ENCODE data around the gene ADCK2. TPM values are rescaled to one million over a fixed set of nuclear protein-coding genes. Genes with fewer than 3 reads are reported as not detected.
"Not testable (repeated sequence)": the region's sequence is repeated elsewhere in the genome, so short reads cannot be mapped to it uniquely, and the experiment has no call there.

Gene ADCK2
- total and polyA plus RNA-seq, 9 of the 15 experiments (the other 6 are each of a cell fraction or from before 2014, with no cell fraction given) = 0.08 to 14.3 (median 9.7) TPM

DNA sequence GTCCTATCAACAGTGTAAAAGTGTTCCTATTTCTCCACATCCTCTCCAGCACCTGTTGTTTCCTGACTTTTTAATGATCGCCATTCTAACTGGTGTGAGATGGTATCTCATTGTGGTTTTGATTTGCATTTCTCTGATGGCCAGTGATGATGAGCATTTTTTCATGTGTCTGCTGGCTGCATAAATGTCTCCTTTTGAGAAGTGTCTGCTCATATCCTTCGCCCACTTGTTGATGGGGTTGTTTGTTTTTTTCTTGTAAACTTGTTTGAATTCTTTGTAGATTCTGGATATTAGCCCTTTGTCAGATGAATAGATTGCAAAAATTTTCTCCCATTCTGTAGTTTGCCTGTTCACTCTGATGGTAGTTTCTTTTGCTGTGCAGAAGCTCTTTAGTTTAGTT is 9.8 kb upstream of the ADCK2 start:
- H3K9me1 ChIP-seq (ENCODE audit: control insufficient read depth, insufficient read depth, low read length); H3K4me3 ChIP-seq; FAIRE-seq; H3K27ac ChIP-seq (ENCODE audit: extremely low read depth, low read depth, low read length); H3K9ac ChIP-seq (ENCODE audit: insufficient read depth in 1 of 2, low read depth in 2 of 2, low read length in 2 of 2); DNase-seq (ENCODE audit: extremely low read depth in 1 of 4, low spot score in 3 of 4); H3K4me2 ChIP-seq (ENCODE audit: insufficient read depth, low read length); intact Hi-C loops (cut with micrococcal nuclease); H2AFZ ChIP-seq (ENCODE audit: low read depth, low read length); BruUV-seq (replicated peaks); H3K36me3 ChIP-seq (ENCODE audit: control insufficient read depth, insufficient read depth, low read length); H4K20me1 ChIP-seq (replicated peaks; ENCODE audit: control insufficient read depth, insufficient read depth, low read length); H3K79me2 ChIP-seq (ENCODE audit: control insufficient read depth, insufficient read depth, low read length); in situ Hi-C loops (cut with MboI); POLR2A ChIA-PET; ATAC-seq; CTCF ChIA-PET (ENCODE audit: low intra/inter-chr PET ratio); H3K4me1 ChIP-seq (replicated peaks in 1 of 2; ENCODE audit: control insufficient read depth in 2 of 2, insufficient read depth in 2 of 2, low read length in 2 of 2); H3K9me3 ChIP-seq (replicated peaks; ENCODE audit: control insufficient read depth, insufficient read depth, low read depth, low read length): not testable (repeated sequence)
- 0% methylated on average over 1 of the region's 2 CpGs for WGBS (ENCODE audit: insufficient coverage, low coverage, missing lambda C conversion rate)
- peaks cover 42 to 43% of the 10 kb centered on the region in 2 experiments for H3K27me3 ChIP-seq (ENCODE audit: control insufficient read depth in 2 of 2, insufficient read depth in 2 of 2, low read length in 2 of 2)

DNA sequence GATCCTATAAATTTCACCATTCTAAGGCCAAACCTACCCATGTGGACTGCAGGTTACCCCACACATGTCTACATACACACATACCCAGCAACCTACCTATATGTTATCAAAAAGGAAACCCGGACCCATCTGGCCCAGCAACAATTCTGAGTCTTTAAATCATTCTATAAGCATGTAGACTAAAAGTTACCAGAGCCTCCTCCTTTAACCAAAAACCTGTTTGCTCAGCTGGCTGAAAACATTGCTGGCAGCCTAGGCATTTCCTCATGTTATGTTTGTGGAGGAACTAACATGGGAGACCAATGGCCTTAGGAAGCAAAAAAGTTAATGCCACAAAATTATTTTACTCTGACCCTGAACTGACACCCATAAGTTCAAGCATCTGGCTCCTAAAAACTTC is 5.3 kb upstream of the ADCK2 start:
- FAIRE-seq = no peak
- Histone ChIP-seq H3K79me2 (ENCODE audit: control insufficient read depth, insufficient read depth, low read length) (no peaks in the 10 kb centered on the region), H3K27ac (ENCODE audit: extremely low read depth, low read depth, low read length) (no peak overlapping the region), H3K4me1 (replicated peaks in 1 of 2; ENCODE audit: control insufficient read depth in 2 of 2, insufficient read depth in 2 of 2, low read length in 2 of 2) (peaks cover 11 to 17% of the 10 kb centered on the region in 2 experiments; a peak in 3 of 5 replicates), H3K9me1 (ENCODE audit: control insufficient read depth, insufficient read depth, low read length) (no peaks in the 10 kb centered on the region), H3K4me2 (ENCODE audit: insufficient read depth, low read length) (no peak overlapping the region), H3K9ac (ENCODE audit: insufficient read depth in 1 of 2, low read depth in 2 of 2, low read length in 2 of 2) (no peak overlapping the region), H2AFZ (ENCODE audit: low read depth, low read length) (no peak overlapping the region), H3K4me3 (no peak overlapping the region), H3K27me3 (ENCODE audit: control insufficient read depth in 2 of 2, insufficient read depth in 2 of 2, low read length in 2 of 2) (peaks cover 7% of the 10 kb centered on the region in 2 experiments; a peak in 4 of 5 replicates), H3K9me3 (replicated peaks; ENCODE audit: control insufficient read depth, insufficient read depth, low read depth, low read length) (no peaks in the 10 kb centered on the region), H4K20me1 (replicated peaks; ENCODE audit: control insufficient read depth, insufficient read depth, low read length) (no peaks in the 10 kb centered on the region), H3K36me3 (ENCODE audit: control insufficient read depth, insufficient read depth, low read length) (no peaks in the 10 kb centered on the region)
- BruUV-seq (replicated peaks) = no TSS peak
- ATAC-seq = no peak
- no peak for DNase-seq (ENCODE audit: extremely low read depth in 1 of 4, low spot score in 3 of 4)
- intact Hi-C loops (cut with micrococcal nuclease) (no loop called here), in situ Hi-C loops (cut with MboI) (no loop called here)
- ChIA-PET POLR2A (no interaction called here), CTCF (ENCODE audit: low intra/inter-chr PET ratio) (no interaction called here)
- 4% methylated on average over 1 of the region's 1 CpG for WGBS (ENCODE audit: insufficient coverage, low coverage, missing lambda C conversion rate)
- TF ChIP-seq ZNF668 (CRISPR knock-in tag; IDR thresholded peaks at IDR 0.05) (no peak), ZNF146 (CRISPR knock-in tag; IDR thresholded peaks at IDR 0.05; ENCODE audit: unreplicated experiment) (no peak), PHF21A (IDR thresholded peaks at IDR 0.05; ENCODE audit: borderline replicate concordance, low read depth) (no peak), ZNF324 (CRISPR knock-in tag; IDR thresholded peaks at IDR 0.05) (no peak), RBM14 (IDR thresholded peaks at IDR 0.05; ENCODE audit: borderline replicate concordance, insufficient read depth, low read depth, low read length) (no peak), NR4A1 (CRISPR knock-in tag; IDR thresholded peaks at IDR 0.05) (no peak), NR4A1 (tag; IDR thresholded peaks at IDR 0.05) (no peak), CXXC5 (CRISPR knock-in tag; IDR thresholded peaks at IDR 0.05) (no peak), RBM22 (IDR thresholded peaks at IDR 0.05; ENCODE audit: low read depth, low read length, poor library complexity, severe bottlenecking) (no peak)
- TF ChIP-seq, protein P1, sequence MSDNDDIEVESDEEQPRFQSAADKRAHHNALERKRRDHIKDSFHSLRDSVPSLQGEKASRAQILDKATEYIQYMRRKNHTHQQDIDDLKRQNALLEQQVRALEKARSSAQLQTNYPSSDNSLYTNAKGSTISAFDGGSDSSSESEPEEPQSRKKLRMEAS (CRISPR knock-in tag; IDR thresholded peaks at IDR 0.05) = no peak
- TF ChIP-seq, protein P2, sequence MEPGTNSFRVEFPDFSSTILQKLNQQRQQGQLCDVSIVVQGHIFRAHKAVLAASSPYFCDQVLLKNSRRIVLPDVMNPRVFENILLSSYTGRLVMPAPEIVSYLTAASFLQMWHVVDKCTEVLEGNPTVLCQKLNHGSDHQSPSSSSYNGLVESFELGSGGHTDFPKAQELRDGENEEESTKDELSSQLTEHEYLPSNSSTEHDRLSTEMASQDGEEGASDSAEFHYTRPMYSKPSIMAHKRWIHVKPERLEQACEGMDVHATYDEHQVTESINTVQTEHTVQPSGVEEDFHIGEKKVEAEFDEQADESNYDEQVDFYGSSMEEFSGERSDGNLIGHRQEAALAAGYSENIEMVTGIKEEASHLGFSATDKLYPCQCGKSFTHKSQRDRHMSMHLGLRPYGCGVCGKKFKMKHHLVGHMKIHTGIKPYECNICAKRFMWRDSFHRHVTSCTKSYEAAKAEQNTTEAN (CRISPR knock-in tag; IDR thresholded peaks at IDR 0.05) = no peak
- TF ChIP-seq, protein P3, sequence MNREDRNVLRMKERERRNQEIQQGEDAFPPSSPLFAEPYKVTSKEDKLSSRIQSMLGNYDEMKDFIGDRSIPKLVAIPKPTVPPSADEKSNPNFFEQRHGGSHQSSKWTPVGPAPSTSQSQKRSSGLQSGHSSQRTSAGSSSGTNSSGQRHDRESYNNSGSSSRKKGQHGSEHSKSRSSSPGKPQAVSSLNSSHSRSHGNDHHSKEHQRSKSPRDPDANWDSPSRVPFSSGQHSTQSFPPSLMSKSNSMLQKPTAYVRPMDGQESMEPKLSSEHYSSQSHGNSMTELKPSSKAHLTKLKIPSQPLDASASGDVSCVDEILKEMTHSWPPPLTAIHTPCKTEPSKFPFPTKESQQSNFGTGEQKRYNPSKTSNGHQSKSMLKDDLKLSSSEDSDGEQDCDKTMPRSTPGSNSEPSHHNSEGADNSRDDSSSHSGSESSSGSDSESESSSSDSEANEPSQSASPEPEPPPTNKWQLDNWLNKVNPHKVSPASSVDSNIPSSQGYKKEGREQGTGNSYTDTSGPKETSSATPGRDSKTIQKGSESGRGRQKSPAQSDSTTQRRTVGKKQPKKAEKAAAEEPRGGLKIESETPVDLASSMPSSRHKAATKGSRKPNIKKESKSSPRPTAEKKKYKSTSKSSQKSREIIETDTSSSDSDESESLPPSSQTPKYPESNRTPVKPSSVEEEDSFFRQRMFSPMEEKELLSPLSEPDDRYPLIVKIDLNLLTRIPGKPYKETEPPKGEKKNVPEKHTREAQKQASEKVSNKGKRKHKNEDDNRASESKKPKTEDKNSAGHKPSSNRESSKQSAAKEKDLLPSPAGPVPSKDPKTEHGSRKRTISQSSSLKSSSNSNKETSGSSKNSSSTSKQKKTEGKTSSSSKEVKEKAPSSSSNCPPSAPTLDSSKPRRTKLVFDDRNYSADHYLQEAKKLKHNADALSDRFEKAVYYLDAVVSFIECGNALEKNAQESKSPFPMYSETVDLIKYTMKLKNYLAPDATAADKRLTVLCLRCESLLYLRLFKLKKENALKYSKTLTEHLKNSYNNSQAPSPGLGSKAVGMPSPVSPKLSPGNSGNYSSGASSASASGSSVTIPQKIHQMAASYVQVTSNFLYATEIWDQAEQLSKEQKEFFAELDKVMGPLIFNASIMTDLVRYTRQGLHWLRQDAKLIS (CRISPR knock-in tag; IDR thresholded peaks at IDR 0.05) = no peak
